B cell (primary cell): ENCODE data around the gene HSDL2.
"Not testable (repeated sequence)": the region's sequence is repeated elsewhere in the genome, so short reads cannot be mapped to it uniquely, and the experiment has no call there.

Source experiments
- CTCF ChIP-seq: fragments of 200-600 bp; IDR thresholded peaks from one replicate; pipeline ENCODE4 v1.8.0; 2022; ENCODE audit warnings: antibody characterized with exemption, mild to moderate bottlenecking
- EZH2 ChIP-seq: IDR thresholded peaks from 2 replicates; pipeline ENCODE4 v1.6.1; 2012; ENCODE audit warnings: borderline replicate concordance, low read depth, mild to moderate bottlenecking, moderate library complexity, low read length; ENCODE audit not compliant: insufficient read depth, poor library complexity, severe bottlenecking

DNA sequence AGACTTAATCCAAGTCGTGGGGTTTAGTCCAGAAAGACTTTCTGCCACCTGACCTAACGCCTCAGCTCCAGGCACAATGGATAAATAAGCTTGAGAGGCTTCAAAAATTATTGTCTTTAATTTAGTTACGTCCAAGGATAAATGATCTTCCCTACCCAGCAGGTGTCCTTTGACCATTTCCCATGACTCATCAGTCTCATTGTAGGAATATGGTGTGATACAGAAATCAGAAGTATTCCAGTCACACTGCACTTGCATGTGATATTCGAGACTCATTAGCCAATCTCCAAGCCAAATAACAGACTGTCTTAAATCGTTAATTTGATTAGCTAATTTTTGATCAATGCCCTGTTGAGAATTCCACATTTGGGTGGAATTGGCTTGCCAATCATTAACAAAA is 13.2 kb downstream of the HSDL2 start:
- TF ChIP-seq CTCF, EZH2: not testable (repeated sequence)
